Mesendoderm (in vitro differentiated cells): ENCODE data around the gene KCNK1.

Experiments used
- DNase-seq: peaks from one replicate; pipeline ENCODE4 v3.0.0; 2013
- H2AK5ac ChIP-seq: 2 replicates; pipeline ENCODE4 v1.6.1; 2013; ENCODE audit warnings: low read length, inconsistent platforms
- H2BK120ac ChIP-seq: 2 replicates; pipeline ENCODE4 v1.6.1; 2013; ENCODE audit warnings: low read depth, mild to moderate bottlenecking, low read length, moderate library complexity, mixed read lengths
- H2BK15ac ChIP-seq: replicated peaks from 2 replicates; pipeline ENCODE4 v1.6.1; 2013; ENCODE audit warnings: low read depth, mild to moderate bottlenecking, moderate library complexity
- H2BK5ac ChIP-seq: 2 replicates; pipeline ENCODE4 v1.6.1; 2013; ENCODE audit warnings: low read length, inconsistent platforms
- H3K18ac ChIP-seq: 2 replicates; pipeline ENCODE4 v1.6.1; 2013; ENCODE audit warnings: mild to moderate bottlenecking, low read length, mixed read lengths
- H3K23ac ChIP-seq: one replicate; pipeline ENCODE4 v1.6.1; 2013; ENCODE audit warnings: low read length
- H3K27ac ChIP-seq: 2 replicates; pipeline ENCODE4 v1.5.1; 2013; ENCODE audit warnings: low read depth, mild to moderate bottlenecking, inconsistent platforms, low read length, moderate library complexity
- H3K27me3 ChIP-seq: 2 replicates; pipeline ENCODE4 v1.6.1; 2013; ENCODE audit warnings: low read length, control low read depth, mild to moderate bottlenecking, inconsistent platforms; ENCODE audit not compliant: insufficient read depth, poor library complexity
- H3K36me3 ChIP-seq: 2 replicates; pipeline ENCODE4 v1.6.1; 2013; ENCODE audit warnings: low read length, inconsistent platforms; ENCODE audit not compliant: control insufficient read depth, insufficient read depth
- H3K4ac ChIP-seq: one replicate; pipeline ENCODE4 v1.6.1; 2013; ENCODE audit warnings: low read depth, mild to moderate bottlenecking, low read length, moderate library complexity
- H3K4me1 ChIP-seq: 2 replicates; pipeline ENCODE4 v1.6.1; 2013; ENCODE audit warnings: low read depth, low read length, inconsistent platforms; ENCODE audit not compliant: control insufficient read depth
- H3K4me2 ChIP-seq: 2 replicates; pipeline ENCODE4 v1.6.1; 2013; ENCODE audit warnings: low read length
- H3K4me3 ChIP-seq: 2 replicates; pipeline ENCODE4 v1.5.1; 2013; ENCODE audit warnings: mild to moderate bottlenecking, low read length
- H3K56ac ChIP-seq: one replicate; pipeline ENCODE4 v1.6.1; 2013; ENCODE audit warnings: low read length
- H3K79me1 ChIP-seq: 2 replicates; pipeline ENCODE4 v1.6.1; 2013; ENCODE audit warnings: low read length, inconsistent platforms
- H3K79me2 ChIP-seq: 2 replicates; pipeline ENCODE4 v1.6.1; 2013; ENCODE audit warnings: mild to moderate bottlenecking, low read length; ENCODE audit not compliant: control insufficient read depth, insufficient read depth
- H3K9ac ChIP-seq: 2 replicates; pipeline ENCODE4 v1.6.1; 2013; ENCODE audit warnings: low read length, inconsistent platforms
- H4K5ac ChIP-seq: one replicate; pipeline ENCODE4 v1.6.1; 2013; ENCODE audit warnings: low read length
- H4K8ac ChIP-seq: one replicate; pipeline ENCODE4 v1.6.1; 2013; ENCODE audit warnings: low read depth, mild to moderate bottlenecking, control low read depth, low read length, moderate library complexity
- WGBS: extraction: QIAGEN DNeasy Blood & Tissue Kit; methylation state at CpG from one replicate; pipeline ENCODE4 v1.1.7; 2013; ENCODE audit warnings: low lambda C conversion rate, missing lambda C conversion rate; ENCODE audit not compliant: insufficient coverage; ENCODE audit errors: extremely low coverage; 5-methylcytosine and 5-hydroxymethylcytosine counted together

Gene KCNK1

DNA sequence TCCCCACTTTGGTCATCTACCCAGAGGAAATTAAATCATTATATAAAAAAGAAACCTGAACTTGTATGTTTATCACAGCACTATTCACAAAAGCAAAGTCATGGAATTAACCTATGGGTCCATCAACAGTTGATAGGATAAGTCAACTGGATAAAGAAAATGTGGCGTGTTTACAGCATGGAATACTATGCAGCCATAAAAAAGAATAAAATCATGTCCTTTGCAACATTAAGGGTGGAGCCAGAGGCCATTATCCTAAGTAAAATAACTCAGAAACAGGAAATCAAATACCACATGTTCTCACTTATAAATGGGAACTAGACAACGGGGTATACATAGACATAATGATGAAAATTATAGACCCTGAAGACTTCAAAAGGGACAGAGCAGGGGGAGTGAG lies 27.6 kb upstream of the KCNK1 start:
- Histone ChIP-seq H3K4me3 (no peak overlapping the region), H3K27ac (no peak overlapping the region)

DNA sequence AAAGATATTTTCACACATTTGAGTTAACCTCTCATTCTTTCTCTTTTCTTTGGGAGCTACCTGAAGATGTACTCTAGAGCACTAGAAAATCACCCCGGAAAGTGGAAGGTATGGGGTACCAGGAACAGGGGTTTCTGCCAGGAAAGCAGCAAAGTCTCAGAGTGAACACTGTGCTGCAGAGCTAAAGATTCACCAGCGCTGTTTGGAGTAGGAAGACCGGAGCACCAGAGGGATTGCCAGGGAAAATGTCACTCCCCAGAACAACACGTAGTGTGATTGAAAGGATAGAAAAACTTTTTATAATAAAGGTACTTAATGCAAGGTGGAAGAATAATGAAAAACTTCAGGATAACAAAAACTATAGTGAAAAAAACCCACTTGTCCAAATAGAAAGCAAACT lies 26.7 kb upstream of the KCNK1 start:
- no peaks in the 10 kb centered on the region for H3K79me1 ChIP-seq
- H2BK120ac ChIP-seq: no peak overlapping the region
- no peak overlapping the region for H3K23ac ChIP-seq
- H3K4me1 ChIP-seq: no peaks in the 10 kb centered on the region
- peaks cover 5% of the 10 kb centered on the region for H3K27me3 ChIP-seq
- H4K5ac ChIP-seq: no peak overlapping the region
- no peak overlapping the region for H2AK5ac ChIP-seq
- no peak overlapping the region for H3K4ac ChIP-seq
- H3K4me3 ChIP-seq: no peak overlapping the region
- no peak overlapping the region for H4K8ac ChIP-seq
- no peaks in the 10 kb centered on the region for H3K36me3 ChIP-seq
- H2BK15ac ChIP-seq: no peak overlapping the region
- no peaks in the 10 kb centered on the region for H3K79me2 ChIP-seq
- no peak overlapping the region for H3K9ac ChIP-seq
- H3K56ac ChIP-seq: no peak overlapping the region
- DNase-seq: no peak
- no CpG with 5 or more reads among the region's 4 CpGs for WGBS
- no peak overlapping the region for H3K4me2 ChIP-seq
- no peak overlapping the region for H3K27ac ChIP-seq
- H2BK5ac ChIP-seq: no peak overlapping the region
- no peak overlapping the region for H3K18ac ChIP-seq

More for the DNA sequence above, 27.6 kb upstream of the KCNK1 start:
- no CpG with 5 or more reads among the region's 2 CpGs for WGBS
- no peak overlapping the region for H3K4ac ChIP-seq
- no peak overlapping the region for H3K4me2 ChIP-seq
- no peaks in the 10 kb centered on the region for H3K36me3 ChIP-seq
- peaks cover 5% of the 10 kb centered on the region for H3K27me3 ChIP-seq
- H4K8ac ChIP-seq: no peak overlapping the region
- H2BK15ac ChIP-seq: no peak overlapping the region
- no peak overlapping the region for H4K5ac ChIP-seq
- no peak overlapping the region for H2BK5ac ChIP-seq
- no peak overlapping the region for H2AK5ac ChIP-seq
- no peak for DNase-seq
- H2BK120ac ChIP-seq: no peak overlapping the region
- H3K18ac ChIP-seq: no peak overlapping the region
- H3K9ac ChIP-seq: no peak overlapping the region
- no peaks in the 10 kb centered on the region for H3K79me2 ChIP-seq
- H3K23ac ChIP-seq: no peak overlapping the region
- no peaks in the 10 kb centered on the region for H3K79me1 ChIP-seq
- no peaks in the 10 kb centered on the region for H3K4me1 ChIP-seq
- H3K56ac ChIP-seq: no peak overlapping the region

DNA sequence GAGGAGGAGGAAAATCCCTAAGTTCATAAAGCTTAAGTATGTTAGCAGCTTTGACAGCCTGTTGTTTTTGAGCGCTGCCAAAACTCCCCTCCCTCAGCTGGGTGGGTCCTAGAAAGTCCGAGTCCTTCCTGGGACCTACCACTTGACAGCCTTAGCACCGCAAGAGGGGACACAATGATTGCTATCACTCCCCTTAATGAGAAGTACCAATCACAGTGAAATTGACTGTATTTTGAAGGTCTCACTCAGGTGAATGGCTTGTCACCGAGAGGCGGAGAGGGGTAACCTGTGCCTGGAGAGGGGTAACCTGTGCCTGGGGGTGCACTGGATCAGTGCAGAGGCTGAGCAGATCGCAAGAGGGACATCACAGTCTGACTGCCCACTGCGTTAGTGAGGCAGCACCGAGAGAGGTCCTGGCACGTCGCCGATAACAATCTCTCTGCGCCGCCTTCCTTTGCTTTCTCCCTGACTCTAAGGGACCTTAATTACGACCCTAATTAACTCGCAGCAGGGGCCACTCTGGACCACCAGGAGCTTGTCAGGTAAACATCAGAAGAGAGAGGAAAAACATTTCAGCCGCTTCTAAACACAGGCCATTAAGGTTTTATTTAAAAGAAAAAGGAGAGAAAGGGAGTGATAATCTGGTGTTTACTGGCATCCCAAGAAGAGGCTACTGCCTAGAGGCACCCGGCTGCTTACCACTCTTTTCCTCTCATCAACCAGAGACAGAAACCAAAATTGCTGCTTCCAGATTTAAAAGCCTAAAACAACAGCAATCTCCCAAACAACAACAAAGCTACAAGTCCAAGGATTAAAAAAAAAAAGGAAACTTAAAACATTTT lies 25.7 kb upstream of the KCNK1 start:
- no peak overlapping the region for H2BK5ac ChIP-seq
- H3K4me2 ChIP-seq: no peak overlapping the region
- H3K4ac ChIP-seq: no peak overlapping the region
- H2AK5ac ChIP-seq: no peak overlapping the region
- no peaks in the 10 kb centered on the region for H3K79me2 ChIP-seq
- H2BK120ac ChIP-seq: no peak overlapping the region
- no peak overlapping the region for H3K9ac ChIP-seq
- peaks cover 5% of the 10 kb centered on the region for H3K27me3 ChIP-seq
- H3K36me3 ChIP-seq: no peaks in the 10 kb centered on the region
- peak; percentile 74 for DNase-seq
- H4K5ac ChIP-seq: no peak overlapping the region
- no peak overlapping the region for H3K4me3 ChIP-seq
- H2BK15ac ChIP-seq: no peak overlapping the region
- H3K79me1 ChIP-seq: no peaks in the 10 kb centered on the region
- no peak overlapping the region for H3K23ac ChIP-seq
- no peak overlapping the region for H3K56ac ChIP-seq
- H4K8ac ChIP-seq: no peak overlapping the region
- no peaks in the 10 kb centered on the region for H3K4me1 ChIP-seq
- no peak overlapping the region for H3K18ac ChIP-seq
- no peak overlapping the region for H3K27ac ChIP-seq
- whole genome bisulfite sequencing: no CpG with 5 or more reads among the region's 17 CpGs

DNA sequence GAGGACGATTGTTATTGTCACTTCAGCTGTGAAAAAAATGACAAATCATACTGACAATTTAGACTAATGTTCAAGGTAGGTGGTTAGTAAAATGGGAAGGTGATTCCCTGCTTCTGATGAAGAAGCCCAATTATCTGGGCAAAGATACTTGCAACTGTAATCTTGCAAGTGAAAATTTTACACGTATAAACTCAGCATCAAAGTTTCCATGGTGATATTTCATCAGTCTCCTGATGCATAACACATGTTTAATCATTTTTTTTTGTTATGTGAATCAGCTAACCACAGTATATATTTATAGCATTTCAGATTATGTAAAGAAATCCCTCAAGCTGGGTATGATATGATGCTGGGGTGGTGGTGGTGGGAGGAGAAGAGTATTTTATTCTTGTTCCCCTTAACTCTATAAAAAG lies 16.4 kb upstream of the KCNK1 start:
- Histone ChIP-seq H2BK15ac (no peak overlapping the region), H3K4ac (no peak overlapping the region), H2BK120ac (no peak overlapping the region), H3K36me3 (no peaks in the 10 kb centered on the region), H3K27ac (no peak overlapping the region), H3K27me3 (no peaks in the 10 kb centered on the region), H2BK5ac (no peak overlapping the region), H3K4me2 (no peak overlapping the region), H2AK5ac (no peak overlapping the region), H3K79me1 (no peaks in the 10 kb centered on the region), H3K56ac (no peak overlapping the region), H3K9ac (no peak overlapping the region), H3K4me1 (no peaks in the 10 kb centered on the region), H4K5ac (no peak overlapping the region), H3K23ac (no peak overlapping the region), H3K79me2 (no peaks in the 10 kb centered on the region), H3K4me3 (no peak overlapping the region), H4K8ac (no peak overlapping the region), H3K18ac (no peak overlapping the region)
- no peak for DNase-seq
- WGBS: no CpG with 5 or more reads among the region's 2 CpGs

DNA sequence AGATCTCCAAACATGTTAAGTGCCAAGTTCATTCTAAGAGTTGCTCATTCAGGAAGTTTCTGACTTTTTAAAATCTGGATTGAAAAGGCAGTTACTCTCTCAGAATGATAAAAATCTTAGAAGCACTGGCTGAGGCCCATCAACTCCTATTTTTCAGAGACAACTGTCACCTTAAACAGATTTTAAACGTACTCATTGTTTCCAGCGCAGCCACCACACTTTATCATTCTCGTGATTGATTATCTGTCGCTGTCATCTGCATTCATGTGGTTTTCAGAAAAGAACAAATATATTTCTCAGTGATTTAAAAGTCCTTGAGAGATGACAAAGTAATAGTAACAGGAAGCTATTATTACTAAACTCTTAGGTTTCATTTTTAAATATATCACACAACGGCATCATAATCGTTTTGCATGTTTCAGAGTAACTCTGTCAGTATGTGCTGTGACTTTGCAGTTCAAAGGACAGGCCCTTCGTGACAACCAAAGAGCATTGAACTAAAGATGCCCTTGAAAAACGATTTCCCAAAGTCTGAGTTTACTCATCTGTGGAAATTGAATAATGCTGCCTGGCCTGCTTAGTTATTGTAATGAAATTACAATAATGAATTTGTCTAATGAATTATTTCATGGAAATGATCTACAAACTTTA lies 14.9 kb upstream of the KCNK1 start:
- H3K56ac ChIP-seq: no peak overlapping the region
- H3K36me3 ChIP-seq: no peaks in the 10 kb centered on the region
- no peaks in the 10 kb centered on the region for H3K4me1 ChIP-seq
- no peaks in the 10 kb centered on the region for H3K79me1 ChIP-seq
- no peak overlapping the region for H2BK5ac ChIP-seq
- no peak overlapping the region for H2AK5ac ChIP-seq
- H3K18ac ChIP-seq: no peak overlapping the region
- H3K27me3 ChIP-seq: no peaks in the 10 kb centered on the region
- no peak overlapping the region for H2BK120ac ChIP-seq
- no peak overlapping the region for H3K4me3 ChIP-seq
- DNase-seq: no peak
- no CpG with 5 or more reads among the region's 8 CpGs for WGBS
- H4K8ac ChIP-seq: no peak overlapping the region
- H3K4me2 ChIP-seq: no peak overlapping the region
- no peaks in the 10 kb centered on the region for H3K79me2 ChIP-seq
- no peak overlapping the region for H3K27ac ChIP-seq
- no peak overlapping the region for H3K9ac ChIP-seq
- H2BK15ac ChIP-seq: no peak overlapping the region
- no peak overlapping the region for H3K4ac ChIP-seq
- no peak overlapping the region for H3K23ac ChIP-seq
- H4K5ac ChIP-seq: no peak overlapping the region
